Glomerular visceral epithelial cell (primary cell): Measurements from ENCODE around the gene FAM81A.
"Not testable (repeated sequence)": the region's sequence is repeated elsewhere in the genome, so short reads cannot be mapped to it uniquely, and the experiment has no call there.

Experiments used
- DNase-seq: peaks from one replicate; pipeline ENCODE4 v3.0.0-alpha.2; 2016; ENCODE audit errors: extremely low spot score

Gene FAM81A

GRCh38 chr15:59424616-59425015 is 13.4 kb upstream of the FAM81A start:
- DNase-seq: no peak

GRCh38 chr15:59428898-59429297 is 9.1 kb upstream of the FAM81A start:
- DNase-seq: not testable (repeated sequence)

GRCh38 chr15:59432389-59432788 is 5.6 kb upstream of the FAM81A start:
- no peak for DNase-seq

GRCh38 chr15:59434481-59434880 is 3.5 kb upstream of the FAM81A start:
- DNase-seq: no peak

- no peak for DNase-seq
These were observed 1.2 kb upstream of the FAM81A start for GRCh38 chr15:59436774-59437141.

- no peak for DNase-seq
These were observed 707 bp upstream of the FAM81A start for GRCh38 chr15:59437142-59437816.

- DNase-seq: peak; percentile 16
These were observed 772 bp downstream of the FAM81A start for GRCh38 chr15:59438625-59439290.

GRCh38 chr15:59439576-59439975 is 1.6 kb downstream of the FAM81A start:
- DNase-seq: no peak

GRCh38 chr15:59443341-59444072 is 5.5 kb downstream of the FAM81A start:
- DNase-seq: no peak

GRCh38 chr15:59444081-59444835 is 6.3 kb downstream of the FAM81A start:
- DNase-seq: no peak

GRCh38 chr15:59444980-59445545 is 7.1 kb downstream of the FAM81A start:
- no peak for DNase-seq

- DNase-seq: no peak
These were observed 8.4 kb downstream of the FAM81A start for GRCh38 chr15:59446232-59446957.

- no peak for DNase-seq
These were observed 9.4 kb downstream of the FAM81A start for GRCh38 chr15:59447367-59447766.

- DNase-seq: no peak
These were observed 10.9 kb downstream of the FAM81A start for GRCh38 chr15:59448871-59449270.

GRCh38 chr15:59453474-59454215 is 15.7 kb downstream of the FAM81A start:
- DNase-seq: no peak

GRCh38 chr15:59456114-59456513 is 18.1 kb downstream of the FAM81A start:
- DNase-seq: no peak

GRCh38 chr15:59457103-59457502 is 19.1 kb downstream of the FAM81A start:
- DNase-seq: no peak

- DNase-seq: no peak
These were observed 23.5 kb downstream of the FAM81A start for GRCh38 chr15:59461521-59461920.

GRCh38 chr15:59473226-59473625 is 35.2 kb downstream of the FAM81A start:
- no peak for DNase-seq

GRCh38 chr15:59475161-59475560 is 37.2 kb downstream of the FAM81A start:
- DNase-seq: not testable (repeated sequence)
